CD4-positive, alpha-beta T cell treated with Interleukin-6 for 4 hours (primary cell): ENCODE measurements around the gene COPS7B.
"Not testable (repeated sequence)": the region's sequence is repeated elsewhere in the genome, so short reads cannot be mapped to it uniquely, and the experiment has no call there.

Experiments
- DNase-seq: peaks from one replicate; pipeline ENCODE4 v3.0.0-alpha.2; 2020; ENCODE audit warnings: mixed read lengths

COPS7B gene

GRCh38 chr2:231786177-231786916, at the start of gene COPS7B:
Gene COPS7B, plus strand, starts transcription at chr2:231786445. Its CDS starts 2,126 bp downstream, at chr2:231788571.
- peak; percentile 82 for DNase-seq

- no peak for DNase-seq
These were observed 48.5 kb upstream of the COPS7B start for GRCh38 chr2:231737761-231738160.

GRCh38 chr2:231743376-231744116, 42.7 kb upstream of the COPS7B start:
- no peak for DNase-seq

GRCh38 chr2:231745303-231746038, 40.8 kb upstream of the COPS7B start:
- DNase-seq: no peak

GRCh38 chr2:231748153-231748896, 37.9 kb upstream of the COPS7B start:
- DNase-seq: not testable (repeated sequence)

- DNase-seq: not testable (repeated sequence)
These were observed 37.2 kb upstream of the COPS7B start for GRCh38 chr2:231749016-231749415.

GRCh38 chr2:231751042-231751815, 35.0 kb upstream of the COPS7B start:
- no peak for DNase-seq

- no peak for DNase-seq
These were observed 34.2 kb upstream of the COPS7B start for GRCh38 chr2:231752061-231752460.

GRCh38 chr2:231761735-231762134, 24.5 kb upstream of the COPS7B start:
- DNase-seq: no peak

- no peak for DNase-seq
These were observed 22.1 kb upstream of the COPS7B start for GRCh38 chr2:231764124-231764523.

GRCh38 chr2:231764760-231765159, 21.5 kb upstream of the COPS7B start:
- DNase-seq: no peak

GRCh38 chr2:231765496-231765929, 20.7 kb upstream of the COPS7B start:
- no peak for DNase-seq

GRCh38 chr2:231769170-231770136, 16.8 kb upstream of the COPS7B start:
- DNase-seq: no peak

- peak; percentile 1 for DNase-seq
These were observed 5.9 kb upstream of the COPS7B start for GRCh38 chr2:231780123-231780908.

GRCh38 chr2:231780909-231781797, 5.1 kb upstream of the COPS7B start, which contains the start of gene PDE6D:
Gene PDE6D, minus strand, starts transcription at chr2:231781282. Its CDS starts 168 bp downstream, at chr2:231781114.
- DNase-seq: peak; percentile 95

- DNase-seq: peak; percentile 26
These were observed 4.2 kb upstream of the COPS7B start for GRCh38 chr2:231781798-231782726.

GRCh38 chr2:231785413-231785812, 832 bp upstream of the COPS7B start:
- no peak for DNase-seq
